HepG2 (cell line): ENCODE measurements around the gene RNF114. TPM values are rescaled to one million over a fixed set of nuclear protein-coding genes. Genes with fewer than 3 reads are reported as not detected.

Experiments used
- GABPB1 ChIP-seq: IDR thresholded peaks from 2 replicates; pipeline ENCODE4 v1.6.1; 2016; ENCODE audit warnings: mild to moderate bottlenecking, missing genetic modification reagents, moderate library complexity, missing compliant biosample characterization
- JARID2 ChIP-seq: sonication (generic); formaldehyde crosslinking; IDR thresholded peaks from 2 replicates; pipeline ENCODE4 v1.8.1; 2023; ENCODE audit warnings: missing genetic modification reagents, inconsistent platforms; ENCODE audit not compliant: insufficient replicate concordance
- KDM4B ChIP-seq: sonication (generic); formaldehyde crosslinking; IDR thresholded peaks from 2 replicates; pipeline ENCODE4 v1.4.0; 2020; ENCODE audit warnings: missing genetic modification reagents
- KLF13 ChIP-seq: sonication (generic); formaldehyde crosslinking; IDR thresholded peaks from 2 replicates; pipeline ENCODE4 v1.4.0; 2020; ENCODE audit warnings: mild to moderate bottlenecking, missing genetic modification reagents
- NFE2L2 ChIP-seq: fragments of 150-350 bp; IDR thresholded peaks from 2 replicates; pipeline ENCODE4 v1.6.1; 2014; ENCODE audit warnings: low read length
- NFRKB ChIP-seq: fragments of 450-650 bp; IDR thresholded peaks from 2 replicates; pipeline ENCODE4 v1.6.1; 2017
- POLR2A ChIP-seq, 2 experiments: IDR thresholded peaks; 2 replicates each; pipeline ENCODE4 v1.6.1; 2011; ENCODE audit warnings: low read depth in 2 of 2, low read length in 2 of 2, mild to moderate bottlenecking in 1 of 2, moderate library complexity in 1 of 2; ENCODE audit not compliant: insufficient read depth in 1 of 2
- RNF2 ChIP-seq: fragments of 450-650 bp; conservative IDR thresholded peaks from 2 replicates; pipeline ENCODE4 v1.6.1; 2016; ENCODE audit warnings: low read depth
- SOX6 ChIP-seq, 2 experiments: fragments of 450-650 bp in 1 of 2; sonication (generic) in 1 of 2; formaldehyde crosslinking in 1 of 2; IDR thresholded peaks; 2 replicates each; pipeline versions ENCODE4 v1.4.0 to v1.6.1; 2017 to 2020; ENCODE audit warnings: antibody characterized with exemption in 1 of 2, mild to moderate bottlenecking in 1 of 2, missing genetic modification reagents in 1 of 2
- STAG1 ChIP-seq: sonication (generic); formaldehyde crosslinking; IDR thresholded peaks from 2 replicates; pipeline ENCODE4 v1.4.0; 2020; ENCODE audit warnings: missing genetic modification reagents
- ZBTB7B ChIP-seq: sonication (generic); formaldehyde crosslinking; IDR thresholded peaks from 2 replicates; pipeline ENCODE4 v1.4.0; 2020; ENCODE audit warnings: missing genetic modification reagents
- ZNF160 ChIP-seq: sonication (generic); formaldehyde crosslinking; IDR thresholded peaks from 2 replicates; pipeline ENCODE4 v1.8.0; 2022; ENCODE audit warnings: mild to moderate bottlenecking, inconsistent platforms, missing genetic modification reagents
- ZNF562 ChIP-seq: sonication (generic); formaldehyde crosslinking; IDR thresholded peaks from 2 replicates; pipeline ENCODE4 v1.8.0; 2022; ENCODE audit warnings: missing genetic modification reagents, borderline replicate concordance
- ZNF598 ChIP-seq: sonication (generic); formaldehyde crosslinking; IDR thresholded peaks from 2 replicates; pipeline ENCODE4 v1.5.1; 2020; ENCODE audit warnings: mild to moderate bottlenecking, missing genetic modification reagents, borderline replicate concordance
- ZNF777 ChIP-seq: sonication (generic); formaldehyde crosslinking; IDR thresholded peaks from 2 replicates; pipeline ENCODE4 v1.4.0; 2020; ENCODE audit warnings: missing genetic modification reagents
- polyA plus RNA-seq, 8 experiments: library from polyadenylated mRNA; depleted of rRNA in 3 of 8; stranded (reverse) in 7 of 8; unstranded in 1 of 8; fragments of >200 nt; fragmentation: Illumina TruSeq in 4 of 8; extraction: Trizol in 4 of 8; gene quantifications; 2 replicates each; pipeline versions ENCODE4 v1.2.1 to v1.2.3, GENCODE V29; 2011 to 2016; ENCODE audit warnings: low read depth in 4 of 8, missing spikeins in 1 of 8, mixed read lengths in 1 of 8; ENCODE audit not compliant: insufficient read depth in 1 of 8
- total RNA-seq, 5 experiments: library from RNA; depleted of rRNA; stranded (reverse); fragments of >200 nt; fragmentation: Illumina TruSeq; extraction: Trizol; gene quantifications; 2 replicates each; pipeline ENCODE4 v1.2.3, GENCODE V29; 2016; ENCODE audit warnings: low read depth in 1 of 5
- TF ChIP-seq, protein P1 (sequence below): sonication (generic); formaldehyde crosslinking; IDR thresholded peaks from 2 replicates; pipeline ENCODE4 v1.4.0; 2020; ENCODE audit warnings: missing genetic modification reagents
- TF ChIP-seq, protein P2 (sequence below): sonication (generic); formaldehyde crosslinking; IDR thresholded peaks from 2 replicates; pipeline ENCODE4 v1.4.0; 2020; ENCODE audit warnings: mild to moderate bottlenecking, missing genetic modification reagents
- TF ChIP-seq, protein P3 (sequence below): fragments of 450-650 bp; IDR thresholded peaks from 2 replicates; pipeline ENCODE4 v1.6.1; 2017; ENCODE audit warnings: mild to moderate bottlenecking
- TF ChIP-seq, protein P4 (sequence below): sonication (generic); formaldehyde crosslinking; IDR thresholded peaks from 2 replicates; pipeline ENCODE4 v1.9.0; 2022; ENCODE audit warnings: low read depth, missing genetic modification reagents
- TF ChIP-seq, protein P5 (sequence below): sonication (generic); formaldehyde crosslinking; IDR thresholded peaks from 2 replicates; pipeline ENCODE4 v1.4.0; 2020; ENCODE audit warnings: mild to moderate bottlenecking, missing genetic modification reagents

The RNF114 gene
- total and polyA plus RNA-seq, 2 of the 13 experiments (the other 11 are each of a cell fraction or from before 2014, with no cell fraction given) = 119 to 126 TPM

DNA sequence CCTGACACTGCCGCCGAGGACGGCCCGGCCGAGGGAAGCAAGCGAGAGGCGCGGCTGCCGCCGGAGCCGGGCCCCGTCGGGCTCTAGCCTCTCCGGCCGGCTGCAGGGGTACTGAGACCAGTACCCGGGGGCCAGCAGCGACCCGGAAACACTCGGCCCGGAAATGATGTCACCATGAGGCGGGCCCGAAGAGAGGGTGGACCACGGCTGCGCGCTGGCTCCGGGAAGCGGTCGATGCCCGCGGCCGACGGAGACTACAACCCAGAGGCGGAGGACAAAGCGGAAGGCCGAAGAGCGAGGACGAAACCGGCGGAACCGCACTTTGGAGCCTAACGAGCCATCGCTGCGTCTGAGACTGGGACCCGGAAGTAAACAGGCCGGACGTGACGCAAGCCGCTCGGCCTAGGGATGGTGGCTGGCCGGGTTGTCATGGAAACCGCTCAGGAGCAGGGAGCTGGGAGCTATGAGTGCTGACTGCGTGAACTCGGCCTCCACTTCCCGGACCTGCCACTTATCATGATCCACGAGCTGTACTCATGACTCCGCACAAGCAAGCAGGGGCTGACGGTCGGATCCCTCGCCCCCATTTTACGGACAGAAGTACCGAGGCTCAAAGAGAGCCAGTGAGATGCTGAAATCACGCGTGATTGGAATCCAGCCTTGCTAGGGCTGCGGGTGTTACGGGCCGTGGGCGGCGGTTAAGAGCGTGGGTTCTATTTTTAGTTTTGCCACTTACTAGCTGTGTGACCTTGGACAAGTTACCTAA lies 20.6 kb upstream of the RNF114 start, which contains the start of gene SPATA2 (continued):
- 0 out of 2 replicates have a peak, but pooled peaks have one; percentile 85 for TF ChIP-seq KLF13 (CRISPR knock-in tag)
- TF ChIP-seq, protein P1, sequence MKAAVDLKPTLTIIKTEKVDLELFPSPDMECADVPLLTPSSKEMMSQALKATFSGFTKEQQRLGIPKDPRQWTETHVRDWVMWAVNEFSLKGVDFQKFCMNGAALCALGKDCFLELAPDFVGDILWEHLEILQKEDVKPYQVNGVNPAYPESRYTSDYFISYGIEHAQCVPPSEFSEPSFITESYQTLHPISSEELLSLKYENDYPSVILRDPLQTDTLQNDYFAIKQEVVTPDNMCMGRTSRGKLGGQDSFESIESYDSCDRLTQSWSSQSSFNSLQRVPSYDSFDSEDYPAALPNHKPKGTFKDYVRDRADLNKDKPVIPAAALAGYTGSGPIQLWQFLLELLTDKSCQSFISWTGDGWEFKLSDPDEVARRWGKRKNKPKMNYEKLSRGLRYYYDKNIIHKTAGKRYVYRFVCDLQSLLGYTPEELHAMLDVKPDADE = 0 out of 2 replicates have a peak, but pooled peaks have one; percentile 50
- TF ChIP-seq ZNF562 (CRISPR knock-in tag) = no peak
- no peak for TF ChIP-seq NFRKB
- TF ChIP-seq, protein P2, sequence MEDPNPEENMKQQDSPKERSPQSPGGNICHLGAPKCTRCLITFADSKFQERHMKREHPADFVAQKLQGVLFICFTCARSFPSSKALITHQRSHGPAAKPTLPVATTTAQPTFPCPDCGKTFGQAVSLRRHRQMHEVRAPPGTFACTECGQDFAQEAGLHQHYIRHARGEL (CRISPR knock-in tag) = 0 out of 2 replicates have a peak, but pooled peaks have one; percentile 19
- TF ChIP-seq ZBTB7B (CRISPR knock-in tag) = peak; percentile 83
- no peak for TF ChIP-seq JARID2 (CRISPR knock-in tag)
- TF ChIP-seq NFE2L2 = no peak
- TF ChIP-seq, protein P3, sequence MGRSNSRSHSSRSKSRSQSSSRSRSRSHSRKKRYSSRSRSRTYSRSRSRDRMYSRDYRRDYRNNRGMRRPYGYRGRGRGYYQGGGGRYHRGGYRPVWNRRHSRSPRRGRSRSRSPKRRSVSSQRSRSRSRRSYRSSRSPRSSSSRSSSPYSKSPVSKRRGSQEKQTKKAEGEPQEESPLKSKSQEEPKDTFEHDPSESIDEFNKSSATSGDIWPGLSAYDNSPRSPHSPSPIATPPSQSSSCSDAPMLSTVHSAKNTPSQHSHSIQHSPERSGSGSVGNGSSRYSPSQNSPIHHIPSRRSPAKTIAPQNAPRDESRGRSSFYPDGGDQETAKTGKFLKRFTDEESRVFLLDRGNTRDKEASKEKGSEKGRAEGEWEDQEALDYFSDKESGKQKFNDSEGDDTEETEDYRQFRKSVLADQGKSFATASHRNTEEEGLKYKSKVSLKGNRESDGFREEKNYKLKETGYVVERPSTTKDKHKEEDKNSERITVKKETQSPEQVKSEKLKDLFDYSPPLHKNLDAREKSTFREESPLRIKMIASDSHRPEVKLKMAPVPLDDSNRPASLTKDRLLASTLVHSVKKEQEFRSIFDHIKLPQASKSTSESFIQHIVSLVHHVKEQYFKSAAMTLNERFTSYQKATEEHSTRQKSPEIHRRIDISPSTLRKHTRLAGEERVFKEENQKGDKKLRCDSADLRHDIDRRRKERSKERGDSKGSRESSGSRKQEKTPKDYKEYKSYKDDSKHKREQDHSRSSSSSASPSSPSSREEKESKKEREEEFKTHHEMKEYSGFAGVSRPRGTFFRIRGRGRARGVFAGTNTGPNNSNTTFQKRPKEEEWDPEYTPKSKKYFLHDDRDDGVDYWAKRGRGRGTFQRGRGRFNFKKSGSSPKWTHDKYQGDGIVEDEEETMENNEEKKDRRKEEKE = no peak
- TF ChIP-seq SOX6 (IDR thresholded peaks at IDR 0.05) = no peak
- peak; percentile 86 for TF ChIP-seq SOX6 (CRISPR knock-in tag; IDR thresholded peaks at IDR 0.05)
- TF ChIP-seq GABPB1 (CRISPR knock-in tag) = peak; percentile 99
- no peak for TF ChIP-seq RNF2
- TF ChIP-seq, protein P4, sequence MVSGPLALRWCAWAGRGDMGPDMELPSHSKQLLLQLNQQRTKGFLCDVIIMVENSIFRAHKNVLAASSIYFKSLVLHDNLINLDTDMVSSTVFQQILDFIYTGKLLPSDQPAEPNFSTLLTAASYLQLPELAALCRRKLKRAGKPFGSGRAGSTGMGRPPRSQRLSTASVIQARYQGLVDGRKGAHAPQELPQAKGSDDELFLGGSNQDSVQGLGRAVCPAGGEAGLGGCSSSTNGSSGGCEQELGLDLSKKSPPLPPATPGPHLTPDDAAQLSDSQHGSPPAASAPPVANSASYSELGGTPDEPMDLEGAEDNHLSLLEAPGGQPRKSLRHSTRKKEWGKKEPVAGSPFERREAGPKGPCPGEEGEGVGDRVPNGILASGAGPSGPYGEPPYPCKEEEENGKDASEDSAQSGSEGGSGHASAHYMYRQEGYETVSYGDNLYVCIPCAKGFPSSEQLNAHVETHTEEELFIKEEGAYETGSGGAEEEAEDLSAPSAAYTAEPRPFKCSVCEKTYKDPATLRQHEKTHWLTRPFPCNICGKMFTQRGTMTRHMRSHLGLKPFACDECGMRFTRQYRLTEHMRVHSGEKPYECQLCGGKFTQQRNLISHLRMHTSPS = no peak; the same call in 1 of the 2 replicates
- TF ChIP-seq POLR2A (IDR thresholded peaks at IDR 0.05; ENCODE audit: insufficient read depth in 1 of 2, low read depth in 2 of 2, low read length in 2 of 2) = peak; percentile 72 to 83
- TF ChIP-seq, protein P5, sequence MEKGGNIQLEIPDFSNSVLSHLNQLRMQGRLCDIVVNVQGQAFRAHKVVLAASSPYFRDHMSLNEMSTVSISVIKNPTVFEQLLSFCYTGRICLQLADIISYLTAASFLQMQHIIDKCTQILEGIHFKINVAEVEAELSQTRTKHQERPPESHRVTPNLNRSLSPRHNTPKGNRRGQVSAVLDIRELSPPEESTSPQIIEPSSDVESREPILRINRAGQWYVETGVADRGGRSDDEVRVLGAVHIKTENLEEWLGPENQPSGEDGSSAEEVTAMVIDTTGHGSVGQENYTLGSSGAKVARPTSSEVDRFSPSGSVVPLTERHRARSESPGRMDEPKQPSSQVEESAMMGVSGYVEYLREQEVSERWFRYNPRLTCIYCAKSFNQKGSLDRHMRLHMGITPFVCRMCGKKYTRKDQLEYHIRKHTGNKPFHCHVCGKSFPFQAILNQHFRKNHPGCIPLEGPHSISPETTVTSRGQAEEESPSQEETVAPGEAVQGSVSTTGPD (CRISPR knock-in tag) = no peak
- peak; percentile 24; the same call in 1 of the 2 replicates for TF ChIP-seq STAG1
- peak; percentile 88; the same call in 1 of the 2 replicates for TF ChIP-seq KDM4B (CRISPR knock-in tag)
- peak; percentile 51 for TF ChIP-seq ZNF777
- 0 out of 2 replicates have a peak, but pooled peaks have one; percentile 80 for TF ChIP-seq ZNF598 (CRISPR knock-in tag)
- peak; percentile 71; the same call in 1 of the 2 replicates for TF ChIP-seq ZNF160
